Breast epithelium (tissue), 3 donors: ENCODE results near the gene CLCNKB.

ENCODE experiments used
- CTCF ChIP-seq, 3 donors: fragments of 450-650 bp; IDR thresholded peaks; one replicate each; pipeline ENCODE4 v1.5.1; 2016 to 2017; ENCODE audit warnings: antibody characterized with exemption in 3 of 3, mild to moderate bottlenecking in 3 of 3, moderate library complexity in 3 of 3
- POLR2A ChIP-seq: fragments of 450-650 bp; IDR thresholded peaks from one replicate; pipeline ENCODE4 v1.6.1; 2016; ENCODE audit warnings: antibody characterized with exemption, mild to moderate bottlenecking, moderate library complexity
- POLR2AphosphoS5 ChIP-seq, 3 donors: sonication (generic); formaldehyde crosslinking; IDR thresholded peaks; one replicate each; pipeline ENCODE4 v1.6.1; 2017; ENCODE audit warnings: antibody characterized with exemption in 3 of 3

DNA sequence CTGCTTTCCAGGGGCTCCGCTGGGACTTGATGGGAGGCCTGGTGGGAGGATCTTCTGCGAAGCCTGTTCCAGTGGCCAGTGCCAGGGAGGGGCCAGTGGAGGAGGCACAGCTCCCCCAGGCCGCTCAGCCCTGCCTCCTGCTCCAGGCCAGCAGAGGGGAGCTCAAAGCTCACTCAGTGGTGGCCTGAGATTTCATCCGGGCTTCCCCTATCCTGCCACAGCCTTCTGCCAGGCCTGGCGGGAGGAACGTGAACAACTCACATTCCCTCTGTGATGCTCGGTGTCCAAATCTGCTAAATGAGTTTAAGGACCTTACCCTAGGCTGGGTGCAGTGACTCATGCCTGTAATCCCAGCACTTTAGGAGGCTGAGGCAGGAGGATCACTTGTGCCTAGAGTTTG is 3.3 kb downstream of the CLCNKB start:
- TF ChIP-seq POLR2A (no peak), CTCF (IDR thresholded peaks at IDR 0.05) (no peak), POLR2AphosphoS5 (IDR thresholded peaks at IDR 0.05) (no peak)
